Mammary epithelial cell (primary cell): ENCODE data around the gene WSCD1.

ENCODE experiments used
- EZH2 ChIP-seq: IDR thresholded peaks from 2 replicates; pipeline ENCODE4 v1.6.1; 2012; ENCODE audit warnings: low read length, inconsistent platforms, borderline replicate concordance
- TF ChIP-seq, protein P1 (sequence below), 2 donors: IDR thresholded peaks in 1 of 2; conservative IDR thresholded peaks in 1 of 2; 2 replicates each; pipeline ENCODE4 v1.5.1; 2011 to 2012; ENCODE audit warnings: inconsistent platforms in 2 of 2, low read length in 2 of 2, mild to moderate bottlenecking in 2 of 2, control low read depth in 1 of 2, low read depth in 1 of 2; ENCODE audit not compliant: insufficient read depth in 1 of 2; ENCODE audit errors: extremely low read depth in 1 of 2

DNA sequence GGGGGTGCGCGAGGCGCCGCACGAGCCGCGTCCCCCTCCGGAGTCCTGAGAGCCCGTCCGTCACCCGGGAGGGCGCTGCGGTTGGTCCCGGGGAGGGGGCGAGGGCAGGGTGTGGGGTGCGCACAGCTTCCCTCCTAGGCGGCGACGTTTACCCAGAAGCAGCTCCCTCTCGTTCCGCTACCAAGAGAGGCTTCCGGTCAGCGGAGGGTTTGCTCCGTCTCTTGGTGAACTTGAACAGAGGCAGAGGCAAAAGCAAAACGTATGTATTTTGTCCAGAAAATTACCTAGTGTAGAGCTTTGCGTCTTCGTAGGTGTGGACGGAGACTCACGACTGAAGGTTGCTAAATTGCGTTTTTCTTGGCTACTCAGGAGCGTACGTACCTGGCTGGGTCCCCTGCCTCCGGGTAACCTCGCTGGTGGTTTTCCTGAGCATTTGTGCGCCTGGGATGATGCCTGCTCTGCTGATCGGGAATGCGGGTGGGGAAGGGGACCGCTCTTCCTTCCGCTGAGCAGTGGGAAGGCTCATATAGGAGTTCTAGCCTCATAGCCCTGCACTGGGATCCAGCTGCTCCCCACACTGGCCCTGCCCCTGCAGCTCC lies 833 bp downstream of the WSCD1 start:
- TF ChIP-seq, protein P1, sequence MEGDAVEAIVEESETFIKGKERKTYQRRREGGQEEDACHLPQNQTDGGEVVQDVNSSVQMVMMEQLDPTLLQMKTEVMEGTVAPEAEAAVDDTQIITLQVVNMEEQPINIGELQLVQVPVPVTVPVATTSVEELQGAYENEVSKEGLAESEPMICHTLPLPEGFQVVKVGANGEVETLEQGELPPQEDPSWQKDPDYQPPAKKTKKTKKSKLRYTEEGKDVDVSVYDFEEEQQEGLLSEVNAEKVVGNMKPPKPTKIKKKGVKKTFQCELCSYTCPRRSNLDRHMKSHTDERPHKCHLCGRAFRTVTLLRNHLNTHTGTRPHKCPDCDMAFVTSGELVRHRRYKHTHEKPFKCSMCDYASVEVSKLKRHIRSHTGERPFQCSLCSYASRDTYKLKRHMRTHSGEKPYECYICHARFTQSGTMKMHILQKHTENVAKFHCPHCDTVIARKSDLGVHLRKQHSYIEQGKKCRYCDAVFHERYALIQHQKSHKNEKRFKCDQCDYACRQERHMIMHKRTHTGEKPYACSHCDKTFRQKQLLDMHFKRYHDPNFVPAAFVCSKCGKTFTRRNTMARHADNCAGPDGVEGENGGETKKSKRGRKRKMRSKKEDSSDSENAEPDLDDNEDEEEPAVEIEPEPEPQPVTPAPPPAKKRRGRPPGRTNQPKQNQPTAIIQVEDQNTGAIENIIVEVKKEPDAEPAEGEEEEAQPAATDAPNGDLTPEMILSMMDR (conservative IDR thresholded peaks at IDR 0.05 in 1 of 2, IDR thresholded peaks at IDR 0.05 in 1 of 2; ENCODE audit: extremely low read depth in 1 of 2, insufficient read depth in 1 of 2, low read depth in 1 of 2, low read length in 2 of 2) = no peak
- TF ChIP-seq EZH2 = peak; percentile 97
